ENCODE results near the gene CLVS2.

DNA sequence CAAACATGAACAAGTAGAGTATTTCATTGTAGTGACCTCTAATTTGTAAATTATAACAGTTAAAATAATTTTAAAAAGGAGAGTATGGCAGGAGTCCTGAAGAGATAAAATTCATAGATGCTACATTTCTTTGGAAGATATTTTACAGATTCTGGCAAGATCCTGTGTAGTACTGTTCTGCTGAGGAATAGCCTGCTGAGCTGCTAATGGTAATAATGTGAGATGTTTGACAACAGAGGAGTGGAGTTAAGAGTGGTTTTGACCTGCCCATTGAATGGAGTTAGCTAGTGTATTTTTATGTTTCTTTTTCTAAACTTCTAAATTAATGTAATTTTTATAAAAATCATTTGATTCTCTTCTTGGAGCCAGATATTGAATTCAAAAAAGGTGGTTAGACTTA is 11.8 kb downstream of the CLVS2 start:
- TF ChIP-seq POLR2A (IDR thresholded peaks at IDR 0.05; ENCODE audit: low read length): no peak
- no peak for TF ChIP-seq GATA1 (IDR thresholded peaks at IDR 0.05; ENCODE audit: low read depth, low read length)

Measured in erythroblast (primary cell).